ENCODE measurements around the gene SYNGR2. TPM values are rescaled to one million over a fixed set of nuclear protein-coding genes. Genes with fewer than 3 reads are reported as not detected.

The SYNGR2 gene
- total and polyA plus RNA-seq, 9 of the 15 experiments (the other 6 are each of a cell fraction or from before 2014, with no cell fraction given) = 1.4 to 173 (median 87.8) TPM

DNA sequence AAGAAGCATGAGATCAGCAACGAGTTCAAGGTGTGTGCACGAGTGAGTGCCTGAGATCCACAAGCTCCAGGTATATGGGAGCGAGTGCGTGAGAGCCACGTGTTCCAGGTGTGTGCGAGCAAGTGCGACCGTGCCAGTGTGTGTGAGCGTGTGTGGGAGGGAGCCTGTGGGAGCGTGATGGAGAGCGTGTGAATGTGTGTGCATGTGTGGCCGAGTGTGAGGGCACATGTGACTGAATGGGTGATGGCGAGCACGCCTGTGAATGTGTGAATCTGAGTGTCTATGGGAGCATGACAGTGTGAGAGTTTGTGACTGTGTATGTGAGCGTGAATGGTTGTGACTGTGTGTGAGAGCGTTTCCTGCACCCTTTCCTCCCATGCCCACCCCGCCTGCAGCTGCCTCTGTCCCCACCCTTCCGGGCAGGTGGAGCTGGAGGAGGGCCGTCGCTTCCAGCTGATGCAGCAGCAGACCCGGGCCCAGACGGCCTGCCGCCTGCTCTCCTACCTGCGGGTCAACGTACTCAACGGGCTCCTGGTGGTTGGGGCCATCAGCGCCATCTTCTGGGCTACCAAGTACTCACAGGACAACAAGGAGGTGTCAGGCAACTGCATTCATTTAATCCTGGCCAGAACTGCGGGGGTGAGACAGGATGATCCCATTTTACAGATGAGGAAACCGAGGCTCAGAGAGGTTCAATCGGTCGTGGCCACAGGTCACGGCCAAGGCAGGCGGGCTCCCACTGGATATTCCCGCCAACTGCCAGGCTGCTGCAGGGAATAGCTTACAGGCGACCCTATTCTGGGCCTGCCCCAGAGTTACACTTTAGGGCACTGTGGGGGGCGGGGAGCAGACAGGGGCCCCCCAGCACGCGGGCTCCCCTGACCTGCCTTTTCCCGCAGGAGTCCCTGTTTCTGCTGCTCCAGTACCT, 34.1 kb upstream of the SYNGR2 start:
- POLR2A ChIA-PET = interaction anchor here (0.6 to 1.4 kb wide), 2 partner anchors 39 to 53 kb away, joined by 3 to 6 read pairs; partner anchors contain the start of genes AFMID and TK1
- TF ChIP-seq PRMT5 (CRISPR knock-in tag; IDR thresholded peaks at IDR 0.05) (no peak), FOXJ2 (tag; IDR thresholded peaks at IDR 0.05) (no peak), NCOR1 (IDR thresholded peaks at IDR 0.05) (no peak), CC2D1A (IDR thresholded peaks at IDR 0.05) (no peak), ZNF274 (IDR thresholded peaks at IDR 0.05; ENCODE audit: borderline replicate concordance, low read depth, low read length) (no peak), KLF6 (CRISPR knock-in tag; IDR thresholded peaks at IDR 0.05; ENCODE audit: borderline replicate concordance) (no peak), SNIP1 (IDR thresholded peaks at IDR 0.05; ENCODE audit: low read depth) (no peak), SAP30 (IDR thresholded peaks at IDR 0.05; ENCODE audit: borderline replicate concordance, insufficient read depth, low read depth, low read length, poor library complexity, severe bottlenecking) (no peak), MTA2 (IDR thresholded peaks at IDR 0.05; ENCODE audit: low read depth) (no peak), ZNF780A (CRISPR knock-in tag; IDR thresholded peaks at IDR 0.05) (no peak), KLF13 (tag; IDR thresholded peaks at IDR 0.05; ENCODE audit: borderline replicate concordance, low read depth) (no peak), POLR2A (conservative IDR thresholded peaks at IDR 0.05) (no peak)
- TF ChIP-seq, protein P1, sequence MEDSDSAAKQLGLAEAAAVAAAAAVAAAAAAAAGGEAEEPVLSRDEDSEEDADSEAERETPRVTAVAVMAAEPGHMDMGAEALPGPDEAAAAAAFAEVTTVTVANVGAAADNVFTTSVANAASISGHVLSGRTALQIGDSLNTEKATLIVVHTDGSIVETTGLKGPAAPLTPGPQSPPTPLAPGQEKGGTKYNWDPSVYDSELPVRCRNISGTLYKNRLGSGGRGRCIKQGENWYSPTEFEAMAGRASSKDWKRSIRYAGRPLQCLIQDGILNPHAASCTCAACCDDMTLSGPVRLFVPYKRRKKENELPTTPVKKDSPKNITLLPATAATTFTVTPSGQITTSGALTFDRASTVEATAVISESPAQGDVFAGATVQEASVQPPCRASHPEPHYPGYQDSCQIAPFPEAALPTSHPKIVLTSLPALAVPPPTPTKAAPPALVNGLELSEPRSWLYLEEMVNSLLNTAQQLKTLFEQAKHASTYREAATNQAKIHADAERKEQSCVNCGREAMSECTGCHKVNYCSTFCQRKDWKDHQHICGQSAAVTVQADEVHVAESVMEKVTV (CRISPR knock-in tag; IDR thresholded peaks at IDR 0.05) = 0 out of 2 replicates have a peak, but pooled peaks have one; percentile 10
- TF ChIP-seq, protein P2, sequence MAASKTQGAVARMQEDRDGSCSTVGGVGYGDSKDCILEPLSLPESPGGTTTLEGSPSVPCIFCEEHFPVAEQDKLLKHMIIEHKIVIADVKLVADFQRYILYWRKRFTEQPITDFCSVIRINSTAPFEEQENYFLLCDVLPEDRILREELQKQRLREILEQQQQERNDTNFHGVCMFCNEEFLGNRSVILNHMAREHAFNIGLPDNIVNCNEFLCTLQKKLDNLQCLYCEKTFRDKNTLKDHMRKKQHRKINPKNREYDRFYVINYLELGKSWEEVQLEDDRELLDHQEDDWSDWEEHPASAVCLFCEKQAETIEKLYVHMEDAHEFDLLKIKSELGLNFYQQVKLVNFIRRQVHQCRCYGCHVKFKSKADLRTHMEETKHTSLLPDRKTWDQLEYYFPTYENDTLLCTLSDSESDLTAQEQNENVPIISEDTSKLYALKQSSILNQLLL (CRISPR knock-in tag; IDR thresholded peaks at IDR 0.05; ENCODE audit: borderline replicate concordance) = no peak
- TF ChIP-seq, protein P3, sequence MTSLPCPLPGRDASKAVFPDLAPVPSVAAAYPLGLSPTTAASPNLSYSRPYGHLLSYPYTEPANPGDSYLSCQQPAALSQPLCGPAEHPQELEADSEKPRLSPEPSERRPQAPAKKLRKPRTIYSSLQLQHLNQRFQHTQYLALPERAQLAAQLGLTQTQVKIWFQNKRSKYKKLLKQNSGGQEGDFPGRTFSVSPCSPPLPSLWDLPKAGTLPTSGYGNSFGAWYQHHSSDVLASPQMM (CRISPR knock-in tag; IDR thresholded peaks at IDR 0.05) = no peak
- TF ChIP-seq, protein P4, sequence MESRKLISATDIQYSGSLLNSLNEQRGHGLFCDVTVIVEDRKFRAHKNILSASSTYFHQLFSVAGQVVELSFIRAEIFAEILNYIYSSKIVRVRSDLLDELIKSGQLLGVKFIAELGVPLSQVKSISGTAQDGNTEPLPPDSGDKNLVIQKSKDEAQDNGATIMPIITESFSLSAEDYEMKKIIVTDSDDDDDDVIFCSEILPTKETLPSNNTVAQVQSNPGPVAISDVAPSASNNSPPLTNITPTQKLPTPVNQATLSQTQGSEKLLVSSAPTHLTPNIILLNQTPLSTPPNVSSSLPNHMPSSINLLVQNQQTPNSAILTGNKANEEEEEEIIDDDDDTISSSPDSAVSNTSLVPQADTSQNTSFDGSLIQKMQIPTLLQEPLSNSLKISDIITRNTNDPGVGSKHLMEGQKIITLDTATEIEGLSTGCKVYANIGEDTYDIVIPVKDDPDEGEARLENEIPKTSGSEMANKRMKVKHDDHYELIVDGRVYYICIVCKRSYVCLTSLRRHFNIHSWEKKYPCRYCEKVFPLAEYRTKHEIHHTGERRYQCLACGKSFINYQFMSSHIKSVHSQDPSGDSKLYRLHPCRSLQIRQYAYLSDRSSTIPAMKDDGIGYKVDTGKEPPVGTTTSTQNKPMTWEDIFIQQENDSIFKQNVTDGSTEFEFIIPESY (CRISPR knock-in tag; IDR thresholded peaks at IDR 0.05) = no peak

More for the DNA sequence above, 34.1 kb upstream of the SYNGR2 start:
- intact Hi-C loops (cut with micrococcal nuclease) (loop anchor here (2.0 kb wide), 1 partner anchor 115 kb away; no protein-coding TSS in a partner anchor), in situ Hi-C loops (cut with MboI) (no loop called here)
- Histone ChIP-seq H3K27ac (ENCODE audit: extremely low read depth, low read depth, low read length) (no peak overlapping the region), H2AFZ (ENCODE audit: low read depth, low read length) (peak overlapping the region; percentile 51), H3K4me3 (no peak overlapping the region), H3K4me2 (ENCODE audit: insufficient read depth, low read length) (peak overlapping the region; percentile 15; the same call in 1 of the 2 replicates), H3K36me3 (ENCODE audit: control insufficient read depth, insufficient read depth, low read length) (no peaks in the 10 kb centered on the region), H3K9ac (ENCODE audit: insufficient read depth in 1 of 2, low read depth in 2 of 2, low read length in 2 of 2) (peak overlapping the region in 1 of 2 experiments; percentile 84; a peak in 2 of 4 replicates), H3K9me1 (ENCODE audit: control insufficient read depth, insufficient read depth, low read length) (no peaks in the 10 kb centered on the region), H4K20me1 (replicated peaks; ENCODE audit: control insufficient read depth, insufficient read depth, low read length) (no peaks in the 10 kb centered on the region), H3K79me2 (ENCODE audit: control insufficient read depth, insufficient read depth, low read length) (peaks cover 22% of the 10 kb centered on the region), H3K4me1 (replicated peaks in 1 of 2; ENCODE audit: control insufficient read depth in 2 of 2, insufficient read depth in 2 of 2, low read length in 2 of 2) (peaks cover 70 to 100% of the 10 kb centered on the region in 2 experiments), H3K27me3 (ENCODE audit: control insufficient read depth in 2 of 2, insufficient read depth in 2 of 2, low read length in 2 of 2) (no peaks in the 10 kb centered on the region), H3K9me3 (replicated peaks; ENCODE audit: control insufficient read depth, insufficient read depth, low read depth, low read length) (no peaks in the 10 kb centered on the region)
- 43% methylated on average over 35 of the region's 39 CpGs for WGBS (ENCODE audit: insufficient coverage, low coverage, missing lambda C conversion rate)
- peak; percentile 59 for ATAC-seq
- CTCF ChIA-PET (ENCODE audit: low intra/inter-chr PET ratio) = no interaction called here
- BruUV-seq (replicated peaks) = no TSS peak
- peak; percentile 85 for FAIRE-seq
- peak; percentile 52 to 88 (median 64) for DNase-seq (ENCODE audit: extremely low read depth in 1 of 4, low spot score in 3 of 4)

All from K562 (cell line).